Measurements from ENCODE around the gene CNTN4.
"Not testable (repeated sequence)": the region's sequence is repeated elsewhere in the genome, so short reads cannot be mapped to it uniquely, and the experiment has no call there.

The CNTN4 gene

DNA sequence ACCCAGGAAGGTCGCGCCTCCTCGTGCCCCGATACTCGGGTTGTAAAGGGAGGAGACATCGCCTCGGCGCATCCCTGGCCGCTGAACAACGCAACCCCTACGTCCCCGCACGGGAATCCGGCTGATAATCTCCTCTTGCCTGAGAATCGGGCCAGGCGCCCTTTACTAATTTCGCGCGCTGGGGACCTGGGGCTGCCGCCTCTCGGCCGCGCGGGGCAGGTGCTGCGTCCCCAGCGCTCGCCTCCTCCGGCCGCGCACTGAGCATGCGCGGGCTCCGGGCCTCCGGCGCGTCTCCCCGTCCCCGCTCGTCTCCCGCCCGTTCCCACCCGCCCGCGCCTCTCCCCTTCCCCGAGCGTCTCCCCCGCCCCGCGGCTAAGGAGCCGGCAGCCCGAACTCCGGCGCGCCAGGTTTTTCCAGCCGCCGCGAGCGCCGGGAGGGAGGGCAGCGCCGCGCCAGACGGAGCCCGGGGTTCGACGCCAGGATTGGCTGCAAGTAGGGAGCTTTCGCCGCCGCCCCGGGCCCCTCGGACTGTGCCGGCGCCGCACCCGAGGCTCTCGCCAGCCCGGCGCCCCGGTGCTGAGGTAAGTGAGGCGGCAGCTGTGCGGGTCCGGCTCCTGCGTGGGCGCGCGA lies at the start of gene CNTN4:
Gene CNTN4 (plus strand): TSS at position 469 of the 630 bp plus-strand sequence.
- in situ Hi-C loops (cut with MboI; ENCODE audit: low sequenced_read_pairs) = no loop called here

DNA sequence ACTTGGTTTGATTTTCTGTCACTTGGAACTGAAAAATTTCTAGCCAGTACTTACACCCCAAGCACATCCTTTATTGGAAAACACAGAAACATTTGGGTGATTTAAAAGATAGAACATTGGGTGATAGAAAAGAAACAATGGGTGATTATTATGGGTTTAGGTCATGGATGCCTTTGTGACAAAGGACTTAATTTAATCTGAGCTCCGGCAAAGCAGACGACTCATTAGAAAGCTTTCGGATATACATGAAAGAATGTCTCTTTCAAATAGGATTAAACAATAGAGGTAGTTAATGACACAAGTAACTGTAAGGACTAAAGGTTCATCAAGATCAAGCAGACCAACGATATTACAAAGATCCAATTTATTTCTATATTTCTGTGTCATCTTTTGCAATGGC lies 37.3 kb upstream of the CNTN4 start:
- in situ Hi-C loops (cut with MboI; ENCODE audit: low sequenced_read_pairs) = no loop called here

DNA sequence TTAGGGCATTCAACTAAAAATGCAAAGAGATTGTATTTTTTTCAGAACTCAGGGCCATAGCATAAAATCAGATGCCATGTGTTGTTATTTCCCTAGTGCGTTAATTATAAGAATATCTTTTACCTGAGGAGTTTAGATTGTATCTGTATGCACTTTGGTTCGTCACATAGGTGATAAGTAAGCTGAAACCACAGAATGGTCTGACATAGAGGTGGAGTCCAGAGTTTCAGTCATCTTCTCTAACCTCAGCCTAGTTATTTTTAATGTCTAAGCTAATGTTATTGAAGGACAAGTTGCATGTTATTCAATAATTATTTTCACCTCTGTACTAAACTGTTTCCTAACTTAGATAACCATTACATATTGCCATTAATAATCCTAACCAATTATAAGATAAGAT lies 27.1 kb upstream of the CNTN4 start:
- in situ Hi-C loops (cut with MboI; ENCODE audit: low sequenced_read_pairs) = no loop called here

DNA sequence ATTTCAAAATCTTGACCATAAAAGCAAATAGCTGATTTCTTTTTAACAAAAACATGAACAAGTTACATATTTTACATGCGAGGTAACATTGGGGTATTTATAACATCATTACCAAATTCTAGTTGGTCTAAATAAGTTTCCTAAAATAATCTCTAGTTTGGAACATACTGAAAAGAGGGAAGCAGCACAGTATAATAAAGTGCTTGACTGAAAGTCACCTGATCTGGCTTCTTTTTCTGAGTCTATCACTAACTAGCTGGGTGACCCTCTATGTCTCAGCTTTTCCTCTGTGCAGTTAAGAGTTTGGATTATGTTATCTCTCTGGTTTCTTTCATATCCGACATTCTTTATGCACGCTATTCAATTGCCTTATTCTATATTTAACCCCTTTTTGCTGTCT lies 19.8 kb upstream of the CNTN4 start:
- in situ Hi-C loops (cut with MboI; ENCODE audit: low sequenced_read_pairs) = no loop called here

DNA sequence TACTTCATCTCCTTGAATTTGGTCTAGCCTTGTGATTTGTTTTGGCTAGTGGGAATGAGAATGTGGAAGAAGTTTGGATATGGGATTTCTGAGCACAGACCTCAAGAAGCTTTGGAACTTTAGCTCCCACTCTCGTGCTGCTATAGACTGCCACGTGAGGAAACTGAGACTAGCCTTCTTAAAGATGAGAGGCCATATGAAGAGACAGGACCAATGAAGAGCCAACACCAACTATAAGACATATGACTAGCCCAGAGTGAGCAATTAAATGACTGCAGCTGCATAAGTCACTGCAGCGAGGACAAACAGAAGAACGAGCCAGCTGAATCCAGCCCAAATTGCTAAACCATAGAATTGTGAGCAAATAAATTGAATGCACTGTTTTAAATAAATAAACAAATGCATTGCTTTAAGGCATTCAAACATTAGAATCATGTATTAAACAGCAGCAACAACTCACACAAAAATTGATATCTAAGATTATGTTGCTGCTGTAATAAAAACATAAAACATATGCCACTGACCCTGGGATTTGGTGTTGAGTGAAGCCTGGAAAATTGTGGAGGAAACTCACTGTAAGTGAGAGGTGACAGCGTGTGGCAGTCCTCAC lies 15.7 kb upstream of the CNTN4 start:
- in situ Hi-C loops (cut with MboI; ENCODE audit: low sequenced_read_pairs) = no loop called here

DNA sequence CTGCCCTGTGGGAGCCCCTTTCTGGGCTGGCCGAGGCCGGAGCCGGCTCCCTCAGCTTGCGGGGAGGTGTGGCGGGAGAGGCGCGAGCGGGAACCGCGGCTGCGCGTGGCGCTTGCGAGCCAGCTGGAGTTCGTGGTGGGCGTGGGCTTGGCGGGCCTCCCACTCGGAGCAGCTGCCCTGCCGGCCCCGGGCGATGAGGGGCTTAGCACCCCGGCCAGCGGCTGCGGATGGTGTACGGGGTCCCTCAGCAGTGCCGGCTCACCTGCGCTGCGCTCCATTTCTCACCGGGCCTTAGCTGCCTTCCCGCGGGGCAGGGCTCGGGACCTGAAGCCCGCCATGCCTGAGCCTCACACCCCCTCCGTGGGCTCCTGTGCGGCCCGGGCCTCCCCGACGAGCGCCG lies 15.1 kb upstream of the CNTN4 start:
- in situ Hi-C loops (cut with MboI; ENCODE audit: low sequenced_read_pairs) = not testable (repeated sequence)

DNA sequence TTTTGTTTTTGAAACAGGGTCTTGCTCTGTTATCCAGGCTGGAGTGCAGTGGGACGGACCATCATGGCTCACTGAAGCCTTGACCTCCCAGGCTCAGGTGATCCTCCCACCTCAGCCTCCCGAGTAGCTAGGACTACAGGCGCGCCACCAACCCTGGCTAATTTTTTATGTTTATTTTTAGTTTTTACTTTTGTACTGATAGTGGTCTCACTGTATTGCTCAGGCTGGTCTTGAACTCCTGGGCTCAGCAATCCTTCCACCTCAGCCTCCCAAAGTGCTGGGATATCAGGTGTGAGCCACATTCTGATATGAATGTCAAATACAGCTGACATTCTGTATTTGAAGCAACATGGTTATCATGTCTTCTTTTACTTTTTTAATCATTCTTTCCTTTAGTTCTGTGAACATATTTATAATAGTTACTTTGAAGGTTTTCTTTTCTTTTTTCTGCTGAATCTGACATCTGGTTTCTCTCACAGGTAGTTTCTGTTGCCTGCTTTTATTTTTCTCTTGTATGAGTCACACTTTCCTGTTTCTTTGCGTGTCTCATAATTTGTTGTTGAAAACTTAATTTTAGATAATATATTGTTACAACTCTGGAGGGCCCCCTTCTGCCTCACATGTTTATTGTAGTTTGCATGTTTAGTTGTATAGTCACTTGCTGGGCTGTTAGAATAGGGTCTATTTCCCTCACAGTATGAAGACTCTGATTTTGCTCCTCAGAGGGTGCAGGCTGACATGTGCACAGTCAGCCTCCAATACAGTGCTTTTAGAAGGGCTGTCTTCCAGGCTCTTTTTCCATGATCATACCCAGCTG lies 8.4 kb upstream of the CNTN4 start:
- in situ Hi-C loops (cut with MboI; ENCODE audit: low sequenced_read_pairs) = no loop called here

DNA sequence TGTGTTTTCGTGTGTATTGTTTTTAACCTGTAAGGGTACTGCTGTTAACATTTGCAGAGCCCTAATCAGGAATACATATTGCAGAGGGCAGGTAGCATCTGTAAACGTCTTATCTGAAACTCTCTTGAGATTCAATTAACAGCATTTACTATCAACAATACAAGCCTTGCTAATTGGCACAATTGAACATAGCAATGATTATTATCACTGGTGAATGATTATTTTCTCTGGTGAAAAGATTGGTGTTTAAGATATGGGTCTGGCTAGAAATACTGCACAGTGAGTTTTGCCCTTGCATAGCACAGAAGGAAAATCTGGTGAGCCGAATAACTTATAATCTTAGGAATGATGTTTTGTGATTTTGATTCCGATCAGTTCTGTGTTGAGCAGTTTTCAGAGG lies 5.9 kb upstream of the CNTN4 start:
- in situ Hi-C loops (cut with MboI; ENCODE audit: low sequenced_read_pairs) = no loop called here

DNA sequence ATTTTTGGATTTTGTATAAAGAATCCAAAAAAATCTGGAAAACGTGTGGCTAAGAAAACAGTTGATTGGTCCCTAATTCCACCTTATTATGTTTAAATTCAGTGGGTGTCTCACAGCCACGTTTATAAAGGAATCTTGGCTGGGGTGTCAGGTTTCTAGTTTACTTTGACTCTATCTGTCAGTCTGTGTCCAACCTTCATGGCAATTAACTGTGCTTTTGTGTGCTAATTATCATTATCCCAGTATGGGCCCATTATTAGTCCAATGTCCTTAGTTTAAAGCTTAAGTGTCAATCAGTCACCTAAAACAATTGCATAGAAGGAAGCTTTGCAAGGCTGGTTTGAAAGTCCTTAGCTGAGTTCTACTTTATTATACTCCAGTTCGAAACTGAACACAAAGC lies 3.7 kb upstream of the CNTN4 start:
- in situ Hi-C loops (cut with MboI; ENCODE audit: low sequenced_read_pairs) = no loop called here

DNA sequence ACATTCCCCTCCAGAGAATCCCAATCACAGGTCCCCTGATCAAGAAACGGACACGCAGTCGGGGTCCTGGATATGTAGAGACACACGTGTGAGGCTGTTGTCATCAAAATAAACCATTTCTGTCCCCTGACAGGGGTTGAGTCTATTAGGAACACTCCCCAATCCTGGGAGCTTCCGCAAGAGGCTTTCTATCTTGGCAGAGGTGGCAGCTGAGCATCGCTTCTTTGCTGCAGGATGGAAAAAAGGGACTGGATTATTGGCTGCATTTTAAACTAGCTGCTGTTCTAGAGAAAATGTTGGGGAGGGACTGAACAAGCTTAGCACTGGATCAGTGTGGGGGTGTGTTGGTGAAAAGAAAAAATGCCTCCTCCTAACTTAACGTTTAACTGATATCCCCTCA lies 2.5 kb upstream of the CNTN4 start:
- in situ Hi-C loops (cut with MboI; ENCODE audit: low sequenced_read_pairs) = no loop called here

DNA sequence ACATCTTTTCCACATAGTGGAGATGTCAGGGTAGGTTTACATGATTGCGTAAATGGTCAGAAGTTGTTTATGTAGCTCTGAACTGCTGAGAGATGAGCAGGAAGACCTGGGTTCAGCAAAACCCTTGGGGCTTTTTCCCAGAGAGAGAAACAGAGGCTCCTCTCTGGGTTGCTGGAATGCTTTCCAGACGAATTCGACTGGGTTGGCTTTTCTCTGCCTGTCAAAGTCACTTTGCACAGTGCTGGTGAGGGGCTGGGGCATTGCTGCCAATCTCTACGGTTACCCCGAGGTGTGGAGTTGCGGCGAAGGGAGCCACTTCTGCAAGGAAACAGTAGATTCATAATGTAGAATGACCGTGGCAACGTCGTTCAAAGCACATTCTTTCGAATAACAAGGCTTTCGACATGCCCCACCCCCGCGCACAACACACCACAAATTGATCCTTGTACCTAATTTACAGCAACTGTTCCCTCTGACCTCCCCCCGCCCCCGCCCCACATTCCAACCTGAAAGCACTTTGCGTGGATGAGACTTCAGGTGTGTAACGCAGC lies 950 bp upstream of the CNTN4 start:
- in situ Hi-C loops (cut with MboI; ENCODE audit: low sequenced_read_pairs) = no loop called here

DNA sequence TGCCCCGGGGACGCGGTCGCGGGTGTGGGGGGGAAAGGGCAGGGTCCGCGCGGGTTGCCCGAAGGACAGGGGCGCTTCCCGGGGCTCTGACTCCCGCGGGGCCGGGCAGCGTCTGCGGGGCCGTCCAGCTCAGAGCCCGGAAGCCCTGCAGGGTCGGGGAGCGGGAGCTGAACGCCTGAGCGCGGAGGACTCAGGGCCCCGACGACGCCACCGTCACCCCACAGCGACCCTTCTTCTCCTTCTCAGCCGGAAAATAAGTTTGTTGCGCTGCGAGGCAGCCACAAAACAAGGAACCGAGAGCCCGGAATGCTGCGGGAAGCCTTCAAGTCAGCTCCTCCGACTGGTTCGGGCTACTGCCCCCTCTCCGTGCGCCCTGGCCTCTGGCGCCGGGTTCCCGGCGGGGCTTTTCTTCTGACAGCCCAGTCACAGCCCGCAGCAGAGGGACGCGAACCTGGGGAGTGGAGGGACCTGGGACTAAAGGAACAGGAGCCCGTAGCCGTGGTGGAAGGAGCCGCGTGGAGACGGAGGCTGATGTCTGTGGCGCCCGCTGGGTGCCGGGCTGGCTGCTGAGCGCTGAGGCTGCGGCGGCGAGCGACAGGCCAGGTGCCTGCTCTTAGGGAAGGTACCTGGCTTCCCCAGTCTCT lies 484 bp downstream of the CNTN4 start:
- in situ Hi-C loops (cut with MboI; ENCODE audit: low sequenced_read_pairs) = no loop called here

DNA sequence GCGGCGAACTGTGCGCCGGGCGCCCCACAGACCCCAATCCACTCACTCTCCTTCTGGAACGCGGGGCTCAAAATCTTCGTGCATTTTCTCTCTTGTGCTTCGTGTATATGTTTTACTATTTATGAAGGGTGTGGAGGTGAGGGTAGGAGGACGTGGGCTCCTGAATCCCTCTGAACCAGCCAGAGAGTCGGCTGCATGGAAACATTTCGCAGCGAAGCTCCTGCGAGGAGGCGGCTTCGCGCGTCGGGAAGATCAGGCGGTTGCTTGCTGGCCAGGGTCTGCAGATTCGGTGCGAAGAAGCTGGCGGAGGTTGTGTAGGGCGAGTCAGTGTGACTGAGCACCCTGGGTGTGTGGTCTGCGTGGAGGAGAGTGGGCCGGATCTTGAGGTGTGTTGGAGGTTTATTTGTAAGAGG lies 1.1 kb downstream of the CNTN4 start:
- in situ Hi-C loops (cut with MboI; ENCODE audit: low sequenced_read_pairs) = no loop called here

DNA sequence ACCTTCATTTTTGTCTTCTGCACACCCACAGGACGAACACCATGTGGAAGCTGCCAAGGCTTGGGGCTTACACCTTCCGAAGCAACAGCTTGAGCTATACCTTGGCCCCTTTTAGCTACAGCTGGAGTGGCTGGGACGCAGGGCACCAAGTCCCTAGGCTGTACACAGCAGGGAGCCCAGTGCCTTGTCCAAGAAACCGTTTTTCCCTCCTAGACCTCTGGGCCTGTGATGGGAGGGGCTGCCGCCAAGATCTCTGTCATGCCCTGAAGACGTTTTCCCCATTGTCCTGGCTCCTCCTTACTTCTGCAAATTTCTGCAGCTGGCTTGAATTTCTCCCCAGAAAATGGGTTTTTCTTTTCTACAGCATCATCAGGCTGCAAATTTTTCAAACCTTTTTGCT lies 7.8 kb downstream of the CNTN4 start:
- in situ Hi-C loops (cut with MboI; ENCODE audit: low sequenced_read_pairs) = no loop called here

DNA sequence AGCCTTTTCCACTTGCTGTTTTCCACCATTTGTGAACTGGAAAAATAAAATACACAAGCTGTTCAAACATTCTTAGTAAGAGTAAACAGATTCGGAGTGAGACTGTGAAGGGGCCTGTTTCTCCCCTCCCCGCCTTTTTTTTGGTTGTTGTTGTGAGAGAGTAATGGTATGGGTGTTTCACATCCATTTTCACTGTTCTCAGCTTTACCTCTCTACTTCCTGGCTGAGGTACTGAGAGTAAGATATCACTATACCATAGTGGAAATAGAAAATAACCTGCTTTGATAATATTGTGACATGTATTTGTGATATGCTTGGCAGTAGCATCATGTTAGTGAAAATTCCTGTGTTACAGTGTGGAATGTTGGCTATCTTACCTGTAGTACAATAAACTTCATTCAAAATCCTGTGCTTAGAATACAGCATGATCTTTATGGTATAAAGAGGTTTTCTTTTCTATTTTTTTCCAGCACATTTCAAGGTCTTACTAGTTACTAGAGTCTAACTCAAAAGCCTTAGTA lies 12.0 kb downstream of the CNTN4 start:
- in situ Hi-C loops (cut with MboI; ENCODE audit: low sequenced_read_pairs) = no loop called here

DNA sequence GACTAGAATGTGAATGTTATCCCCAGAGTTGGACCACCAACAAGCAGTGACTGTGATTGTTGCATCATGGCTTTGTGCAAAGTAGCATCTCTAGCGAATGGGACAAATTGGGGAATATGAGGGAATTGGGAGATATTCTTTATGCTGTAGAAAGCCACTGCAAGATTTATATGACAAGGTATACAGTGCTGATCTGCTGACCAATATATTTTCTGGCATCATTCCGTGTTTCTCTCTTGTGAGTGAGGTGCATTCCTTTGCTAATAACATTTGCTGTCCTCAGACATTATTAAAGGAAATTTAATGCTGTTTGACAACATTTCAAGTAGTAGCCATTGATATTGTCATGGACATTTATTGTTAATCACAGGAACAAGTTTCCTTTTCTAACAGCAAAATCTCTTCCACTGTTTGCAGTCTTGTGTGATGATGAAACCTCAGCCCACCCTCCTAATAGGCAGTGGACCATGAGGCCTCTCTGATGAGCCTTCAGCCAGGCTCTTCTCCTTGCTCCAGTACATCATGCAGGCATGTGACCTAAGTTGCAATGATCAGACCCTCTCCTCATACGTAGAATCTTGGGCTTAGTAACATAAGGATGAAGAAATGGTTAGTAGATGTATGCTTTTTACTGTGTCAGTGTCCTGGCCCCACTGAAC lies 16.1 kb downstream of the CNTN4 start:
- in situ Hi-C loops (cut with MboI; ENCODE audit: low sequenced_read_pairs) = no loop called here

DNA sequence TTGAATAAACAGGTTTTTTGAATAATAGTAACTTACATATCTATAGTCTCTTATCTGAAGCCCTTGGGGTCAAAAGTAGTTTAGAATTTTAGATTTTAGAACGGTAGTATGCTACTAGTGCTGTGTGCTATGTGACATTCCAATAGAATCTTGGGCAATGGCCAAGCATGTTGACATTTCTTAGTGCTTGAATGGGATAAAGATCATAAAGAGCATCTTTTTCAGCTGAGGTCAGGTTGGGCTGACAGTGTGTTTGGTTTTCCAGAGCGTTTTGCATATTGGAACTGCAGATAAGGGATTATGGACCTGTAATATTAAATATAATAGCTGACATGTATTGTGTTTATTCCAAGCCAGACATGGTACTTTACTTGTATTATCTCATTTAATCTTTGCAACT lies 32.1 kb downstream of the CNTN4 start:
- in situ Hi-C loops (cut with MboI; ENCODE audit: low sequenced_read_pairs) = no loop called here

DNA sequence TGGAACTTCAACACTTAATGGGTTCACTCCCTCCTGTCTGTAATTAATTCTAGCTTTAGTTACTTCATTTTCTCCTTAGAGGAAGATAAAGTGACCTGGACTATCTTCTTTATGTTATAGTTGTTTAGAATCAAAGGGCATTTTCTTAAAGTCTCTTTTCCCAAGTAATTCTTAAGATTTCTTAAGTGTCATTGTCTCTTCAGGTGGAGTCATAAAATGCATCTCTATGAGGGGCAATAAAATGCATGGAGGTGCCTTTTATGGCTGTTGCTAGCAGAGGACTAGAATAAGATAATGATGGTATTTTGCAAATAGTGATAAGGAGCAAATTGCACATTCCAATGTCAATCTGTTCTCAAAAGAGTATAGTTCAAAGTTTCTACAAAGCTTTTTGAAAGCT lies 34.5 kb downstream of the CNTN4 start:
- in situ Hi-C loops (cut with MboI; ENCODE audit: low sequenced_read_pairs) = no loop called here

DNA sequence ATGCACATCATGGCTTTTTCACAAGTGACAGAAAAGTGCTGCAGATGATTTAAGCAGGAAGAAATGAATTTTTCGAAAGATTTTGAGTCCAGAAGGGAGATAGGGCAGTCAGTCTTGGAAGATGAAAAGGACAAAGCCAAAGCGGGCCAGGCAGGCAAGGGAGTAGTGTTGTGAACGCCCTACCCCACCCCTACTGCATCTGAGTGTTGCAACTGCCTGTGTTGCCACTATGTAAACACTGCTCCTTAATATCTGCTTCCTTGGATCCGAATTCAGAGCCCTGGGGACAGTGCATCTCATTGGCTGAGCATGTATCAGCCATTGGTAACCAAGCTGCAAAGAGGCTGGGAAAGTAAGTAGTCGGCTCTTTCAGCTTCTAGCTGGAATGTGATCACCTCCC lies 39.0 kb downstream of the CNTN4 start:
- in situ Hi-C loops (cut with MboI; ENCODE audit: low sequenced_read_pairs) = no loop called here

DNA sequence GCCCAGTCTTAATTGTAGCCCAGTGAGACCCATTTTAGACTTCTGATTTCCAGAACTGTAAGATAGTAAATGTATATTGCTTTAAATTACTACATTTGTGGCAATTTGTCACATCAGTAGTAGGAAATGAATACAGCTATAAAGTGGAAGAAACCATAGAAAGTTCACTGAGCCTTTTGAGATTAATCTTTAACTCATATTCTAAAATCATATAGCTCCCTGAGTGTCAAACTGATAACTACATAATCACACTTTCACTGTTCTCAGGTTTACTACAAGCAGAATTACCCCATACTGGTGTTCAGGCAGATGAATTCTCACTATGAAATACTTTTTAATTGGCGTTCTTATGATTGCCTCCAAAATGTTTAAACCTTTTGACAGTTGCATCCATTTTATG lies 42.8 kb downstream of the CNTN4 start:
- in situ Hi-C loops (cut with MboI; ENCODE audit: low sequenced_read_pairs) = no loop called here
